Muscle of leg (tissue), 11 donors: ENCODE results near the gene ATP4A. TPM values are rescaled to one million over a fixed set of nuclear protein-coding genes. Genes with fewer than 3 reads are reported as not detected.

Experiments used
- DNase-seq: peaks from one replicate; pipeline ENCODE4 v3.0.0; 2013
- H3K27ac ChIP-seq: one replicate; pipeline ENCODE4 v1.5.1; 2013; ENCODE audit warnings: mild to moderate bottlenecking, low read length, control low read depth
- H3K27me3 ChIP-seq: one replicate; pipeline ENCODE4 v1.6.1; 2013; ENCODE audit warnings: low read length; ENCODE audit not compliant: control insufficient read depth, insufficient read depth
- H3K36me3 ChIP-seq: one replicate; pipeline ENCODE4 v1.6.1; 2013; ENCODE audit warnings: low read length; ENCODE audit not compliant: control insufficient read depth, insufficient read depth
- H3K4me1 ChIP-seq: one replicate; pipeline ENCODE4 v1.6.1; 2013; ENCODE audit warnings: low read length; ENCODE audit not compliant: control insufficient read depth, insufficient read depth
- H3K4me3 ChIP-seq: one replicate; pipeline ENCODE4 v1.5.1; 2013; ENCODE audit warnings: low read length, control low read depth
- H3K9me3 ChIP-seq: replicated peaks from 2 replicates; pipeline ENCODE4 v1.6.1; 2013; ENCODE audit warnings: low read depth, low read length; ENCODE audit not compliant: control insufficient read depth
- WGBS: methylation state at CpG from one replicate; pipeline ENCODE4 v1.1.5; 2013; ENCODE audit warnings: missing lambda C conversion rate; ENCODE audit not compliant: insufficient coverage; 5-methylcytosine and 5-hydroxymethylcytosine counted together
- polyA plus RNA-seq, 8 donors: library from polyadenylated mRNA; unstranded; fragments of 120-200 nt; gene quantifications; one replicate each; pipeline versions ENCODE4 v1.2.1 to v1.2.3, GENCODE V29; 2013; ENCODE audit warnings: inconsistent platforms in 1 of 8, low replicate concordance in 1 of 8; ENCODE audit not compliant: insufficient read length in 8 of 8, insufficient read depth in 1 of 8
- total RNA-seq: library from RNA; stranded (reverse); fragments of 120-200 nt; gene quantifications from one replicate; pipeline ENCODE4 v1.2.4, GENCODE V29; 2013

ATP4A gene
- total and polyA plus RNA-seq, 9 donors, result 0.52 TPM; not detected in 8

DNA sequence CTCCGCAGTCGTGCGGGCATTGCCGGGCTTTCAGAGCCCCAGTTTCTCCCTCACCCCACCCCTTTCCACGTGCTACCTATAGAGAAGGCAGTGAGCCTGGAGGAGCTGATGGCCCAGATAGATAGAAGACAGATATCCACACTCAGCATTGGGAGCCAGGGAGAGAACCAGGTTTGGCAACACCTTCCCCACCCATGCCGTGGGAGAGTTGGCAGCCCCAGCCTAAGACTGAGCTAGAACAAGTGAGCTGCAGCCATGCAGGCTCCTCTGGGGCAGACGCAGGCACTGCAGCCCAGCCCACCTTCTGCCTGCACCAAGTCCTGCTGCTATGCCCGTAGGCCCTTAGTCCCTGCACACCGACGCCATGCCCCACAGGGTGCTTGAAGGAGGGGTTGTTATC lies 62.8 kb downstream of the ATP4A start:
- H3K4me1 ChIP-seq, result no peaks in the 10 kb centered on the region
- no peak overlapping the region for H3K4me3 ChIP-seq
- WGBS, result 100% methylated on average over 1 of the region's 10 CpGs
- H3K36me3 ChIP-seq, result no peaks in the 10 kb centered on the region
- H3K9me3 ChIP-seq, result no peaks in the 10 kb centered on the region
- peaks cover 7% of the 10 kb centered on the region for H3K27me3 ChIP-seq
- no peak overlapping the region for H3K27ac ChIP-seq
- no peak for DNase-seq

Other genes with a start within 250 kb of the ATP4A start
- gene CD22, start 234.5 kb downstream of the ATP4A start, total RNA-seq, result 3.3 TPM
- gene CD22, start 234.5 kb downstream of the ATP4A start, polyA plus RNA-seq, result 1 to 10 TPM in 3 of 8 donors, under 1 TPM in 5; 0.55 to 8.9 (median 0.92) TPM
- 0.04 TPM for gene FFAR1, start 215.8 kb downstream of the ATP4A start, total RNA-seq
- under 1 TPM in 2 of 8 donors, not detected in 6; 0.07 to 0.14 TPM for gene FFAR1, start 215.8 kb downstream of the ATP4A start, polyA plus RNA-seq
- gene FFAR3, start 205.2 kb downstream of the ATP4A start, total RNA-seq, result 0.22 TPM
- gene FFAR3, start 205.2 kb downstream of the ATP4A start, polyA plus RNA-seq, result under 1 TPM in 5 of 8 donors, not detected in 3; 0.06 to 0.24 (median 0.16) TPM
- not detected for gene GPR42, start 192.6 kb downstream of the ATP4A start, total RNA-seq
- gene GPR42, start 192.6 kb downstream of the ATP4A start, polyA plus RNA-seq, result under 1 TPM in 1 of 8 donors, not detected in 7; 0.15 TPM
- gene FFAR2, start 115.4 kb downstream of the ATP4A start, total RNA-seq, result 0.22 TPM
- under 1 TPM in 7 of 8 donors, not detected in 1; 0.10 to 0.73 (median 0.23) TPM for gene FFAR2, start 115.4 kb downstream of the ATP4A start, polyA plus RNA-seq
- 0.18 TPM for gene KRTDAP, start 73.2 kb downstream of the ATP4A start, total RNA-seq
- 10 to 100 TPM in 1 of 8 donors, 1 to 10 TPM in 1, under 1 TPM in 2, not detected in 4; 0.43 to 36.6 (median 3.6) TPM for gene KRTDAP, start 73.2 kb downstream of the ATP4A start, polyA plus RNA-seq
- gene DMKN, start 50.0 kb downstream of the ATP4A start, total RNA-seq, result 2.0 TPM
- gene DMKN, start 50.0 kb downstream of the ATP4A start, polyA plus RNA-seq, result 10 to 100 TPM in 1 of 8 donors, 1 to 10 TPM in 7; 1.1 to 22.6 (median 2.1) TPM
- not detected for gene SBSN, start 35.3 kb downstream of the ATP4A start, total RNA-seq
- gene SBSN, start 35.3 kb downstream of the ATP4A start, polyA plus RNA-seq, result 1 to 10 TPM in 1 of 8 donors, under 1 TPM in 3, not detected in 4; 0.10 to 5.1 (median 0.40) TPM
- gene GAPDHS, start 30.2 kb downstream of the ATP4A start, total RNA-seq, result not detected
- gene GAPDHS, start 30.2 kb downstream of the ATP4A start, polyA plus RNA-seq, result not detected
- 51.4 TPM for gene TMEM147, start 18.0 kb downstream of the ATP4A start, total RNA-seq
- gene TMEM147, start 18.0 kb downstream of the ATP4A start, polyA plus RNA-seq, result 10 to 100 TPM; 41.5 to 50.1 (median 44.6) TPM
- not detected for gene PMIS2, start 22.5 kb upstream of the ATP4A start, total RNA-seq
- gene PMIS2, start 22.5 kb upstream of the ATP4A start, polyA plus RNA-seq, result not detected
- gene HAUS5, start 49.1 kb upstream of the ATP4A start, total RNA-seq, result 9.5 TPM
- gene HAUS5, start 49.1 kb upstream of the ATP4A start, polyA plus RNA-seq, result 10 to 100 TPM in 7 of 8 donors, 1 to 10 TPM in 1; 9.4 to 16.1 (median 12.6) TPM
- 32.8 TPM for gene RBM42, start 65.4 kb upstream of the ATP4A start, total RNA-seq
- 10 to 100 TPM; 44.7 to 55.3 (median 51.5) TPM for gene RBM42, start 65.4 kb upstream of the ATP4A start, polyA plus RNA-seq
- gene ETV2, start 78.1 kb upstream of the ATP4A start, total RNA-seq, result 1.6 TPM
- 1 to 10 TPM; 1.7 to 4.9 (median 3.2) TPM for gene ETV2, start 78.1 kb upstream of the ATP4A start, polyA plus RNA-seq
- gene COX6B1, start 84.7 kb upstream of the ATP4A start, total RNA-seq, result 582 TPM
- gene COX6B1, start 84.7 kb upstream of the ATP4A start, polyA plus RNA-seq, result 100 to 1,000 TPM; 263 to 328 (median 300) TPM
- not detected for gene UPK1A, start 102.9 kb upstream of the ATP4A start, total RNA-seq
- gene UPK1A, start 102.9 kb upstream of the ATP4A start, polyA plus RNA-seq, result 1 to 10 TPM in 1 of 8 donors, under 1 TPM in 2, not detected in 5; 0.17 to 7.7 (median 0.28) TPM
- not detected for gene ZBTB32, start 140.9 kb upstream of the ATP4A start, total RNA-seq
- under 1 TPM in 6 of 8 donors, not detected in 2; 0.25 to 0.40 (median 0.36) TPM for gene ZBTB32, start 140.9 kb upstream of the ATP4A start, polyA plus RNA-seq
- gene KMT2B, start 154.3 kb upstream of the ATP4A start, total RNA-seq, result 7.6 TPM
- gene KMT2B, start 154.3 kb upstream of the ATP4A start, polyA plus RNA-seq, result 10 to 100 TPM; 17.3 to 33.7 (median 25.3) TPM
- gene IGFLR1, start 178.8 kb upstream of the ATP4A start, total RNA-seq, result 2.1 TPM
- 1 to 10 TPM; 3.0 to 5.6 (median 3.9) TPM for gene IGFLR1, start 178.8 kb upstream of the ATP4A start, polyA plus RNA-seq
- 14.6 TPM for gene U2AF1L4, start 181.8 kb upstream of the ATP4A start, total RNA-seq
- 10 to 100 TPM; 10.6 to 17.6 (median 14.1) TPM for gene U2AF1L4, start 181.8 kb upstream of the ATP4A start, polyA plus RNA-seq
- 40.2 TPM for gene PSENEN, start 182.0 kb upstream of the ATP4A start, total RNA-seq
- 10 to 100 TPM; 34.1 to 45.1 (median 36.8) TPM for gene PSENEN, start 182.0 kb upstream of the ATP4A start, polyA plus RNA-seq
- gene LIN37, start 184.9 kb upstream of the ATP4A start, total RNA-seq, result 10.2 TPM
- 10 to 100 TPM in 5 of 8 donors, 1 to 10 TPM in 3; 9.2 to 12.8 (median 10.9) TPM for gene LIN37, start 184.9 kb upstream of the ATP4A start, polyA plus RNA-seq
- gene HSPB6, start 193.4 kb upstream of the ATP4A start, total RNA-seq, result 46.7 TPM
- 100 to 1,000 TPM; 236 to 741 (median 528) TPM for gene HSPB6, start 193.4 kb upstream of the ATP4A start, polyA plus RNA-seq
- gene PROSER3, start 194.5 kb upstream of the ATP4A start, total RNA-seq, result 3.9 TPM
- gene PROSER3, start 194.5 kb upstream of the ATP4A start, polyA plus RNA-seq, result 10 to 100 TPM in 6 of 8 donors, 1 to 10 TPM in 2; 6.9 to 14.6 (median 11.9) TPM
- gene ARHGAP33, start 211.9 kb upstream of the ATP4A start, total RNA-seq, result 3.6 TPM
- 10 to 100 TPM in 7 of 8 donors, 1 to 10 TPM in 1; 8.3 to 28.5 (median 19.4) TPM for gene ARHGAP33, start 211.9 kb upstream of the ATP4A start, polyA plus RNA-seq
- not detected for gene PRODH2, start 249.2 kb upstream of the ATP4A start, total RNA-seq
- gene PRODH2, start 249.2 kb upstream of the ATP4A start, polyA plus RNA-seq, result under 1 TPM in 2 of 8 donors, not detected in 6; 0.18 to 0.27 TPM